Measurements from ENCODE around the gene NCK2. TPM values are rescaled to one million over a fixed set of nuclear protein-coding genes. Genes with fewer than 3 reads are reported as not detected.
"Not testable (repeated sequence)": the region's sequence is repeated elsewhere in the genome, so short reads cannot be mapped to it uniquely, and the experiment has no call there.

The NCK2 gene
- total and polyA plus RNA-seq, 2 of the 4 experiments (the other 2 are of a cell fraction), result 15.8 to 22.2 TPM

DNA sequence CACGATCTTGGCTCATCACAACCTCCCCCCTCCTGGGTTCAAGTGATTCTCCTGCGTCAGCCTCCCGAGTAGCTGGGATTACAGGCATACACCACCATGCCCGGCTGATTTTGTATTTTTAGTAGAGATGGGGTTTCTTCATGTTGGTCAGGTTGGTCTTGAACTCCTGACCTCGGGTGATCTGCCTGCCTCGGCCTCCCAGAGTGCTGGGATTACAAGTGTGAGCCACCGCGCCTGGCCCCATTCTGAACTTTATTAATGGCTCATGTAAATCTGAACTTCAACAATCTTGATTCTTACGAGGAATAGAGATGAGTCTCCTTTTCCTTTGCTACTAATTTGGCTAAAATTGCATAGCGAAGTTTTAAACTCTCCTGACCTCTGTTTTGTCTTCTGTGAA lies 12.2 kb downstream of the NCK2 start:
- H3K4me3 ChIP-seq (ENCODE audit: insufficient read depth, low read depth, low read length); ATAC-seq (ENCODE audit: low read depth); H3K9me3 ChIP-seq (ENCODE audit: control insufficient read depth, insufficient read depth, low read length); H3K4me2 ChIP-seq (ENCODE audit: low read depth, low read length); H2AK9ac ChIP-seq (replicated peaks; ENCODE audit: low read depth, low read length, poor library complexity); in situ Hi-C loops (cut with MboI; ENCODE audit: low sequenced_read_pairs); H3K4ac ChIP-seq (ENCODE audit: low read depth, low read length); intact Hi-C loops (cut with micrococcal nuclease); H2BK120ac ChIP-seq (ENCODE audit: low read depth, low read length); BruUV-seq (replicated peaks); H3K9ac ChIP-seq (ENCODE audit: low read depth, low read length); H2BK20ac ChIP-seq (ENCODE audit: low read depth, low read length); H2BK5ac ChIP-seq (ENCODE audit: low read depth, low read length, poor library complexity, severe bottlenecking); dilution Hi-C loops (cut with HindIII; ENCODE audit: low sequenced_read_pairs, unreplicated experiment); DNase-seq; H4K8ac ChIP-seq (ENCODE audit: low read depth in 2 of 2, low read length in 2 of 2); H3K4me1 ChIP-seq (ENCODE audit: control insufficient read depth, insufficient read depth, low read length); H2AK5ac ChIP-seq (ENCODE audit: low read depth, low read length); H3K23ac ChIP-seq (ENCODE audit: low read depth, low read length); H3K36me3 ChIP-seq (ENCODE audit: control insufficient read depth, insufficient read depth, low read length); H3K56ac ChIP-seq (ENCODE audit: extremely low read depth, insufficient read depth, low read length); H3K18ac ChIP-seq (ENCODE audit: low read depth, low read length); H4K91ac ChIP-seq (ENCODE audit: insufficient read depth, low read depth, low read length); H2BK15ac ChIP-seq (ENCODE audit: low read depth, low read length); H3K27me3 ChIP-seq (ENCODE audit: control insufficient read depth, insufficient read depth, low read length); POLR2A ChIA-PET (ENCODE audit: unreplicated experiment); H4K5ac ChIP-seq (ENCODE audit: low read depth, low read length); H2AFZ ChIP-seq (replicated peaks; ENCODE audit: low read length, poor library complexity); H3K27ac ChIP-seq (ENCODE audit: insufficient read depth, low read length); CTCF ChIA-PET; H3K14ac ChIP-seq (replicated peaks; ENCODE audit: low read depth, low read length): not testable (repeated sequence)
- no CpG with 5 or more reads among the region's 10 CpGs for WGBS, 2 experiments (ENCODE audit: extremely low coverage in 2 of 2, insufficient read length in 1 of 2)
- Histone ChIP-seq H3K9me1 (ENCODE audit: insufficient read depth, low read length) (peaks cover 29% of the 10 kb centered on the region), H3K79me1 (ENCODE audit: low read depth in 1 of 2, low read length in 2 of 2) (peaks cover 32 to 81% of the 10 kb centered on the region in 2 experiments), H4K20me1 (ENCODE audit: insufficient read depth, low read length) (peaks cover 68% of the 10 kb centered on the region)

All from IMR-90 (cell line).